ENCODE data around the gene RBM5. TPM values are rescaled to one million over a fixed set of nuclear protein-coding genes. Genes with fewer than 3 reads are reported as not detected.

The RBM5 gene
- total RNA-seq, 1 experiment from 2014 or later, result 92.1 TPM

DNA sequence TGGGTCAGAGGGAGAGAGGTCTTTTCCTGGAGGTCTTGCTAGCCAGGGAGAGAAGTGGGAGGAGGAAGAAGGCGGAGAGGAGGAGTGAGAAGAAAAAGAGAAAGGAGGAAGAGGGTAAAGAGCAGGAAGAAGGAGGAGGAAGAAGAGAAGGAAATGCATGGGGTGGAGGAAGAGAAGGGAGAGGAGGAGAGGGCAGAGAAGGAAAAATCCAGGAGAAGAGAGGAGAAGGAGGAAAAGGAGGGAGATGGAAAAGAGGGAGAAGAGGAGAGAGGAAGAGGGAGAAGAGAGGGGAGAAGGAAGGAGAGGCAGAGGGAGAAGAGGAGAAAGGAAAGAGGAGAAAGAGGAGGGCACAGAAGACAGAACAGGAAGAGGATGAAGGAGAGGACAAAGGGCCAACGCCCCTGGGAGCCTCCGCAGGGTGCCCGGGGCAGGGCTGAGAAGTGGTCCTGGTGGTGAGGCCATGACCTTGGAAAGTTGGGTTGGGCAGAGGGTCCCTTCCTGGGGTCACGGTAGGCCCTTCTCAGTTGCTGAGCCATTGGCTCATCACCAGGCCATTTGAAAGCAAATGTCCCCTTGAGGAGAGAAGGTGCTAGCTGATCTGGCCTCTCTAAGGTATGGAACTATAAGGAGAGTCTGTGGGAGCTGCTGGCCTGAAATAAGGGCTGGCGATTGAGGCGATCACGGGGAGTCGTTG is 65.2 kb downstream of the RBM5 start (continued):
- TF ChIP-seq SP1 (CRISPR knock-in tag; conservative IDR thresholded peaks at IDR 0.05), result 0 out of 2 replicates have a peak, but pooled peaks have one; percentile 42
- TF ChIP-seq, protein P1, sequence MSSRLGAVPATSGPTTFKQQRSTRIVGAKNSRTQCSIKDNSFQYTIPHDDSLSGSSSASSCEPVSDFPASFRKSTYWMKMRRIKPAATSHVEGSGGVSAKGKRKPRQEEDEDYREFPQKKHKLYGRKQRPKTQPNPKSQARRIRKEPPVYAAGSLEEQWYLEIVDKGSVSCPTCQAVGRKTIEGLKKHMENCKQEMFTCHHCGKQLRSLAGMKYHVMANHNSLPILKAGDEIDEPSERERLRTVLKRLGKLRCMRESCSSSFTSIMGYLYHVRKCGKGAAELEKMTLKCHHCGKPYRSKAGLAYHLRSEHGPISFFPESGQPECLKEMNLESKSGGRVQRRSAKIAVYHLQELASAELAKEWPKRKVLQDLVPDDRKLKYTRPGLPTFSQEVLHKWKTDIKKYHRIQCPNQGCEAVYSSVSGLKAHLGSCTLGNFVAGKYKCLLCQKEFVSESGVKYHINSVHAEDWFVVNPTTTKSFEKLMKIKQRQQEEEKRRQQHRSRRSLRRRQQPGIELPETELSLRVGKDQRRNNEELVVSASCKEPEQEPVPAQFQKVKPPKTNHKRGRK (CRISPR knock-in tag; IDR thresholded peaks at IDR 0.05; ENCODE audit: borderline replicate concordance), result peak; percentile 88; the same call in 1 of the 2 replicates

DNA sequence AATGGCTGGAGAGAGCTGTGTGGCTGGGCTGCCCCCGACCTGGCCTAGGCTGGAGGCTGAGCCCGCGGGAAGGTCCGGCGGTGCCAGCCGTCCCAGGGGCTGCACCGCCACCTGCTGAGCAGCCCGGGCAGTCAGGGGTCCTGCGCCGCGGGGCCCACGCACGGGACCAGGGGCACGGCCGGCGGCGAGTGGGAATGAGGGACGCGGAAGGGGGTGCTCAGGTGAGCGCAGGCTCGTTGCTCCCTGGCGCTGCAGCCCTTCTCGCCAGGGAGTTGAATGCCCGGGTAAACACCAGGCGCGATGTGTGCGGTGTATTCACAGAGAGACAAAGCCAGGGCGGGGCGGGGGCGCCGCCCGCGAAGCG is 65.7 kb downstream of the RBM5 start:
- TF ChIP-seq ATF1 (CRISPR knock-in tag; IDR thresholded peaks at IDR 0.05) (no peak), FOXP1 (CRISPR knock-in tag; IDR thresholded peaks at IDR 0.05; ENCODE audit: borderline replicate concordance) (0 out of 2 replicates have a peak, but pooled peaks have one; percentile 30)
- TF ChIP-seq, protein P2, sequence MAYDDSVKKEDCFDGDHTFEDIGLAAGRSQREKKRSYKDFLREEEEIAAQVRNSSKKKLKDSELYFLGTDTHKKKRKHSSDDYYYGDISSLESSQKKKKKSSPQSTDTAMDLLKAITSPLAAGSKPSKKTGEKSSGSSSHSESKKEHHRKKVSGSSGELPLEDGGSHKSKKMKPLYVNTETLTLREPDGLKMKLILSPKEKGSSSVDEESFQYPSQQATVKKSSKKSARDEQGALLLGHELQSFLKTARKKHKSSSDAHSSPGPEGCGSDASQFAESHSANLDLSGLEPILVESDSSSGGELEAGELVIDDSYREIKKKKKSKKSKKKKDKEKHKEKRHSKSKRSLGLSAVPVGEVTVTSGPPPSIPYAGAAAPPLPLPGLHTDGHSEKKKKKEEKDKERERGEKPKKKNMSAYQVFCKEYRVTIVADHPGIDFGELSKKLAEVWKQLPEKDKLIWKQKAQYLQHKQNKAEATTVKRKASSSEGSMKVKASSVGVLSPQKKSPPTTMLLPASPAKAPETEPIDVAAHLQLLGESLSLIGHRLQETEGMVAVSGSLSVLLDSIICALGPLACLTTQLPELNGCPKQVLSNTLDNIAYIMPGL (CRISPR knock-in tag; IDR thresholded peaks at IDR 0.05), result peak; percentile 22; the same call in 1 of the 2 replicates
- ATAC-seq, result peak; percentile 7
- POLR2A ChIA-PET, result no interaction called here
- Mint-ChIP-seq H3K27me3 (ENCODE audit: low read depth) (peaks cover 26% of the 10 kb centered on the region), H3K4me3 (peak overlapping the region; percentile 73), H3K9me3 (no peaks in the 10 kb centered on the region), H3K27ac (no peak overlapping the region; the same call in 1 of the 2 replicates), H3K4me1 (peaks cover 67% of the 10 kb centered on the region), H3K36me3 (peaks cover under 1% of the 10 kb centered on the region; the same call in 1 of the 2 replicates)
- DNase-seq (ENCODE audit: low spot score), result no peak
- CTCF ChIA-PET, result interaction anchor here (1.0 to 2.0 kb wide), 4 partner anchors 29 to 40 kb away, joined by 3 to 7 read pairs (median 4); no protein-coding TSS in a partner anchor

DNA sequence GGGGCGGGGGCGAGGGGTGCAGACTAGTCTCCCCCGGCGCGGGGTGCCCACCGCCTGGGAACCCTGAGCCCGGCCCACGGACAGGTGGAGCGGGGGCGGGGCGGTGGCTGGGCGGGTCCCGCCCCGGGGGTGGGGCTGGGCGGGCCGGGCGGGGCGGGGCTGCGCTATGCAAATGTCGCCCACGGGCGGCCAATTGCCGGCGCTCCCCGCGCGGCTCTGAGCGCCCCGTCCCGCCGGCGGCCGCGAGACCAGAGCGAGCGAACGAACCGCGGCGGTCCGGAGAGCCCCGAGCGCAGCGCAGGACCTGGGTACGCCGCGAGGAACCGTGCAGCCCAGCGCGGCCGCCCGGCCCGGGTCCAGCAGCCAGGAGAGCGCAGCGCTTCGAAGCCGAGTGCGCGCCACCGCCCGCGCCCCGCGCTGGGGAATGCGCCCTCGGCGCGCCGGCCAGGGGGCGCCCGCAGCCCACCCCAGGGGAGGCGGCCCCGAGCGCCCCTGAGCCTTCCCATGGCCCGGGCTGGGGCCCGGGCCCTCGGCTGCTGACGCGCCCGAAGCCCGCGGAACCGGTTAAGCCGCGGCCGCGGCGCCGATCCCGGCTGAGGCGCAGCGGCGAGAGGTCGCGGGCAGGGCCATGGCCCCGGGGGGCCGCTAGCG is 66.2 kb downstream of the RBM5 start, which contains the start of gene SEMA3F:
SEMA3F (plus strand) TSS at position 485 of the 651 bp plus-strand sequence. CDS start 4,299 bp downstream, outside the sequence.
- H3K27me3 Mint-ChIP-seq (ENCODE audit: low read depth), result peaks cover 26% of the 10 kb centered on the region
- H3K4me1 Mint-ChIP-seq, result peaks cover 71% of the 10 kb centered on the region
- peak within 1 kb of the TSS; percentile 84; the same call in 1 of the 2 replicates for H3K27ac Mint-ChIP-seq
- DNase-seq (ENCODE audit: low spot score) (peak; percentile 67), ATAC-seq (peak; percentile 38)
- H3K4me3 Mint-ChIP-seq, result peak within 1 kb of the TSS; percentile 95
- peaks cover 5% of the 10 kb centered on the region for H3K36me3 Mint-ChIP-seq
- CTCF ChIA-PET, result interaction anchor here (1.0 to 3.9 kb wide), 7 partner anchors 10 to 92 kb away, joined by 3 to 40 read pairs (median 9); no protein-coding TSS in a partner anchor
- POLR2A ChIA-PET, result interaction anchor here (1.5 kb wide), 1 partner anchor 29 kb away, joined by 4 read pairs; no protein-coding TSS in a partner anchor
- no peaks in the 10 kb centered on the region for H3K9me3 Mint-ChIP-seq
- TF ChIP-seq, protein P3, sequence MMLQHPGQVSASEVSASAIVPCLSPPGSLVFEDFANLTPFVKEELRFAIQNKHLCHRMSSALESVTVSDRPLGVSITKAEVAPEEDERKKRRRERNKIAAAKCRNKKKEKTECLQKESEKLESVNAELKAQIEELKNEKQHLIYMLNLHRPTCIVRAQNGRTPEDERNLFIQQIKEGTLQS (CRISPR knock-in tag; conservative IDR thresholded peaks at IDR 0.05), result no peak
- TF ChIP-seq ZNF121 (CRISPR knock-in tag; IDR thresholded peaks at IDR 0.05), result no peak
- TF ChIP-seq, protein P4, sequence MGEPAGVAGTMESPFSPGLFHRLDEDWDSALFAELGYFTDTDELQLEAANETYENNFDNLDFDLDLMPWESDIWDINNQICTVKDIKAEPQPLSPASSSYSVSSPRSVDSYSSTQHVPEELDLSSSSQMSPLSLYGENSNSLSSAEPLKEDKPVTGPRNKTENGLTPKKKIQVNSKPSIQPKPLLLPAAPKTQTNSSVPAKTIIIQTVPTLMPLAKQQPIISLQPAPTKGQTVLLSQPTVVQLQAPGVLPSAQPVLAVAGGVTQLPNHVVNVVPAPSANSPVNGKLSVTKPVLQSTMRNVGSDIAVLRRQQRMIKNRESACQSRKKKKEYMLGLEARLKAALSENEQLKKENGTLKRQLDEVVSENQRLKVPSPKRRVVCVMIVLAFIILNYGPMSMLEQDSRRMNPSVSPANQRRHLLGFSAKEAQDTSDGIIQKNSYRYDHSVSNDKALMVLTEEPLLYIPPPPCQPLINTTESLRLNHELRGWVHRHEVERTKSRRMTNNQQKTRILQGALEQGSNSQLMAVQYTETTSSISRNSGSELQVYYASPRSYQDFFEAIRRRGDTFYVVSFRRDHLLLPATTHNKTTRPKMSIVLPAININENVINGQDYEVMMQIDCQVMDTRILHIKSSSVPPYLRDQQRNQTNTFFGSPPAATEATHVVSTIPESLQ (CRISPR knock-in tag; IDR thresholded peaks at IDR 0.05), result no peak
- no peak for TF ChIP-seq ZNF416 (CRISPR knock-in tag; IDR thresholded peaks at IDR 0.05)
- TF ChIP-seq SP1 (CRISPR knock-in tag; conservative IDR thresholded peaks at IDR 0.05), result peak; percentile 40; the same call in 1 of the 2 replicates
- no peak for TF ChIP-seq ATF1 (CRISPR knock-in tag; IDR thresholded peaks at IDR 0.05)
- TF ChIP-seq, protein P5, sequence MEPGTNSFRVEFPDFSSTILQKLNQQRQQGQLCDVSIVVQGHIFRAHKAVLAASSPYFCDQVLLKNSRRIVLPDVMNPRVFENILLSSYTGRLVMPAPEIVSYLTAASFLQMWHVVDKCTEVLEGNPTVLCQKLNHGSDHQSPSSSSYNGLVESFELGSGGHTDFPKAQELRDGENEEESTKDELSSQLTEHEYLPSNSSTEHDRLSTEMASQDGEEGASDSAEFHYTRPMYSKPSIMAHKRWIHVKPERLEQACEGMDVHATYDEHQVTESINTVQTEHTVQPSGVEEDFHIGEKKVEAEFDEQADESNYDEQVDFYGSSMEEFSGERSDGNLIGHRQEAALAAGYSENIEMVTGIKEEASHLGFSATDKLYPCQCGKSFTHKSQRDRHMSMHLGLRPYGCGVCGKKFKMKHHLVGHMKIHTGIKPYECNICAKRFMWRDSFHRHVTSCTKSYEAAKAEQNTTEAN (CRISPR knock-in tag; IDR thresholded peaks at IDR 0.05), result no peak
- TF ChIP-seq ZNF423 (CRISPR knock-in tag; IDR thresholded peaks at IDR 0.05), result peak; percentile 85
- TF ChIP-seq, protein P6, sequence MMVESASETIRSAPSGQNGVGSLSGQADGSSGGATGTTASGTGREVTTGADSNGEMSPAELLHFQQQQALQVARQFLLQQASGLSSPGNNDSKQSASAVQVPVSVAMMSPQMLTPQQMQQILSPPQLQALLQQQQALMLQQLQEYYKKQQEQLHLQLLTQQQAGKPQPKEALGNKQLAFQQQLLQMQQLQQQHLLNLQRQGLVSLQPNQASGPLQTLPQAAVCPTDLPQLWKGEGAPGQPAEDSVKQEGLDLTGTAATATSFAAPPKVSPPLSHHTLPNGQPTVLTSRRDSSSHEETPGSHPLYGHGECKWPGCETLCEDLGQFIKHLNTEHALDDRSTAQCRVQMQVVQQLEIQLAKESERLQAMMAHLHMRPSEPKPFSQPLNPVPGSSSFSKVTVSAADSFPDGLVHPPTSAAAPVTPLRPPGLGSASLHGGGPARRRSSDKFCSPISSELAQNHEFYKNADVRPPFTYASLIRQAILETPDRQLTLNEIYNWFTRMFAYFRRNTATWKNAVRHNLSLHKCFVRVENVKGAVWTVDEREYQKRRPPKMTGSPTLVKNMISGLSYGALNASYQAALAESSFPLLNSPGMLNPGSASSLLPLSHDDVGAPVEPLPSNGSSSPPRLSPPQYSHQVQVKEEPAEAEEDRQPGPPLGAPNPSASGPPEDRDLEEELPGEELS (CRISPR knock-in tag; IDR thresholded peaks at IDR 0.05), result 0 out of 2 replicates have a peak, but pooled peaks have one; percentile 43
- TF ChIP-seq, protein P7, sequence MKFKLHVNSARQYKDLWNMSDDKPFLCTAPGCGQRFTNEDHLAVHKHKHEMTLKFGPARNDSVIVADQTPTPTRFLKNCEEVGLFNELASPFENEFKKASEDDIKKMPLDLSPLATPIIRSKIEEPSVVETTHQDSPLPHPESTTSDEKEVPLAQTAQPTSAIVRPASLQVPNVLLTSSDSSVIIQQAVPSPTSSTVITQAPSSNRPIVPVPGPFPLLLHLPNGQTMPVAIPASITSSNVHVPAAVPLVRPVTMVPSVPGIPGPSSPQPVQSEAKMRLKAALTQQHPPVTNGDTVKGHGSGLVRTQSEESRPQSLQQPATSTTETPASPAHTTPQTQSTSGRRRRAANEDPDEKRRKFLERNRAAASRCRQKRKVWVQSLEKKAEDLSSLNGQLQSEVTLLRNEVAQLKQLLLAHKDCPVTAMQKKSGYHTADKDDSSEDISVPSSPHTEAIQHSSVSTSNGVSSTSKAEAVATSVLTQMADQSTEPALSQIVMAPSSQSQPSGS (CRISPR knock-in tag; IDR thresholded peaks at IDR 0.05; ENCODE audit: borderline replicate concordance, low read depth), result no peak
- peak; percentile 69; the same call in 1 of the 2 replicates for TF ChIP-seq KAT7 (CRISPR knock-in tag; IDR thresholded peaks at IDR 0.05; ENCODE audit: borderline replicate concordance)
- TF ChIP-seq JUN (CRISPR knock-in tag; IDR thresholded peaks at IDR 0.05), result no peak
- TF ChIP-seq FOXK1 (CRISPR knock-in tag; IDR thresholded peaks at IDR 0.05), result no peak
- TF ChIP-seq, protein P8, sequence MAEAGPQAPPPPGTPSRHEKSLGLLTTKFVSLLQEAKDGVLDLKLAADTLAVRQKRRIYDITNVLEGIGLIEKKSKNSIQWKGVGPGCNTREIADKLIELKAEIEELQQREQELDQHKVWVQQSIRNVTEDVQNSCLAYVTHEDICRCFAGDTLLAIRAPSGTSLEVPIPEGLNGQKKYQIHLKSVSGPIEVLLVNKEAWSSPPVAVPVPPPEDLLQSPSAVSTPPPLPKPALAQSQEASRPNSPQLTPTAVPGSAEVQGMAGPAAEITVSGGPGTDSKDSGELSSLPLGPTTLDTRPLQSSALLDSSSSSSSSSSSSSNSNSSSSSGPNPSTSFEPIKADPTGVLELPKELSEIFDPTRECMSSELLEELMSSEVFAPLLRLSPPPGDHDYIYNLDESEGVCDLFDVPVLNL (CRISPR knock-in tag; IDR thresholded peaks at IDR 0.05; ENCODE audit: borderline replicate concordance, low read depth), result no peak

Data from WTC11 (cell line).